HG03066 (cell line): ENCODE results near the gene CYP39A1.

Experiments
- ATAC-seq: cut with Tn5 transposase; IDR thresholded peaks from one replicate; pipeline ENCODE4 v1.9.1; 2021; ENCODE audit warnings: low read depth; ENCODE audit not compliant: unreplicated experiment

Gene CYP39A1

DNA sequence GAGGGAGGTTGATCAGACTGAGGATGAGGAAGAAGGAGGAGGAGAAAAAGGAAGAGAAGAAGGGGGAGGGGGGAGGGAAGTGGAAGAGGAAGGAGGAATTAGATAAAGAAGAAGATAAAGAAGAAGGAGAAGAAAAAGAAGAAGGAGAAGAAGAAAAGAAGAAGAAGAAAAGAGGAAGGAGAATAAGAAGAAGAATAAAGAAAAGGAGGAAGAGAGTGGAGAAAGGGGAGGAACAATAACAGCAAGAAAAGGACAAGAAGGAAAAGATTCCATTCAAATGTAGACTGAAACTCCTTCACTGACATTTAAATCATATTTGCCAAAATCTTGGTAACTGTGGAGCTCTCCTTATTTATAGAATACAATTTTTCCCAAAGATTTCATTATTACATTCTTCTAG, 127.0 kb downstream of the CYP39A1 start:
- no peak for ATAC-seq

DNA sequence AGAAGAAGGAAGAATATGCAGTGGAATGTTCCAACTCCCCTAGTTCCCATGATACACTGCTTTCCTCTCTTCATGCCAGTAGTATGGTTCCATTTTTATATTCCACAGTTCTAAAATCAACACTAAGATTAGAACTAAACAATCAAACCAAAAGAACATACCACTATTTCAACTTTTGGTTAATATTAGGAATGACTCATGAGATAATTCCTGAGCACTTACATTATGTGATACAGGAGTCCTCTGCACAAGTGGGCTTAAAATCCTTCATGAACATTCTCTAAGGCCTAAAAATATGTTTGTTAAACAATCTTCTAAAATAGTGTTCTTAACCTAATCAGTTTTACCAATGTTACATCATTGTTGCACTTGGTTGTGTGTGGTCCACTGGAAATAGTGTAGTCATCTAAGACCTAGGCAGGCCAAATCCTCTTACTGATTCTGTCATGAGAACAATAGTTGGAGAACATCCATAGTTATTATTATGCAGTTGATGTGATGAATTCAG, 131.1 kb downstream of the CYP39A1 start:
- no peak for ATAC-seq

- ATAC-seq, result no peak
Measured at GRCh38 chr6:46517202-46517601, 135.4 kb downstream of the CYP39A1 start.

DNA sequence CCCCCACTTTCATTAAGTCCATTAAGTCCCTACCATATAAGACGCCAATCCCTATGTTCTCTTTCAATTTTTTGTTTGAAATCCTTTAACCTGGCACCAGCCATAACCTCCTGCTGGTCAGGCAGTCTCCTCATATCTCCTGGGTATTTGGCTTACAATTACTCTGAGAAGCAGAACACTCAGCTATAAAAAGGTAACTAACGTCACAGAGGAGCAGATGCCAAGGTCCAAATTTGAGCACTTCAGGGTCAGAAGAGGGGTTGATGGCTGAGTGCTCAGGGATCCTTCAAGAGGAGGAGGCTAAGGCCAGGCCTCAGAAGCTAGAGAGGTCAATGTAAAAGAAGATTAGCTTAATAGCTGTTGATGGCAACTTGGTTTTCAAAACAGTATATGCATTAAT, 139.1 kb downstream of the CYP39A1 start:
- ATAC-seq, result no peak

GRCh38 chr6:46511320-46511719, 141.3 kb downstream of the CYP39A1 start:
- no peak for ATAC-seq

DNA sequence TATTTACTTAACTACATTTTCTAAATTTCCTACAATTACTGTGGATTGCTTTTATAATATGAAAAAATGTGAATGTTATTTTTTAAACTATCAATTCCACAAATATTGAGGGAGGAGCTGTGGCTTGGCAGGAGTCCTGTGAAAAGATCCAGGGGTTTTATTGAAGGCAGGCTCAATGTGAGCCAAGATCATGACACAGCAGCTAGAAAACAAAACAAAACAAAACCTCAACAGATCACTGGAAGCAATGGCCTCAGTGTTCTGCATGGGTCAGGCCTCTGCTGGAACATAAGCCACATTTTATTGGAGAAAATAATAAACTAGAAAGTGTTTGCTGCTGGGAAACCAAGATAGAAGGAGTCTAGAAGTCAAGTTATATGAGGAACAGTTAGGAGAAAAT, 142.0 kb downstream of the CYP39A1 start:
- ATAC-seq, result no peak

GRCh38 chr6:46509981-46510510, 142.6 kb downstream of the CYP39A1 start:
- ATAC-seq, result no peak

DNA sequence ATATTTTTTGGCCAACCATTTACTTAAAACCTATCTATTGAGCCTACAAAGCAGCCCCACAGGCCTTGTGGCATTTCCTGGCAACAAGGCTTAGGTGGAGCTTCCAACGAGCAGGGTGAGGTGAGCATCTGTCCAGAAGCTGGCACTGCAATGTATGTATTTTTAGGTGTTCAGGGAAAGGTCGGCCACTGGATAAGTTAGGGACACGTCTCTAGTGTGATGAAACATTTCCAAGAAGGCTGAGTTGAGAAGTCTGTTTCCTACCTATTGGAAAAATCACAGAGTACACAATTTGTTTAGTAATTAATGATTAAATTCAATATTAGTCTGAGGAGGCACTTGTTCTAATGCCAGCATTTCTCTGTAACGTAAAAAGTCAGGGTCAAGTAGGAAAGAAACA, 143.6 kb downstream of the CYP39A1 start:
- ATAC-seq, result no peak

- no peak for ATAC-seq
Measured at GRCh38 chr6:46507426-46507825, 145.2 kb downstream of the CYP39A1 start.

DNA sequence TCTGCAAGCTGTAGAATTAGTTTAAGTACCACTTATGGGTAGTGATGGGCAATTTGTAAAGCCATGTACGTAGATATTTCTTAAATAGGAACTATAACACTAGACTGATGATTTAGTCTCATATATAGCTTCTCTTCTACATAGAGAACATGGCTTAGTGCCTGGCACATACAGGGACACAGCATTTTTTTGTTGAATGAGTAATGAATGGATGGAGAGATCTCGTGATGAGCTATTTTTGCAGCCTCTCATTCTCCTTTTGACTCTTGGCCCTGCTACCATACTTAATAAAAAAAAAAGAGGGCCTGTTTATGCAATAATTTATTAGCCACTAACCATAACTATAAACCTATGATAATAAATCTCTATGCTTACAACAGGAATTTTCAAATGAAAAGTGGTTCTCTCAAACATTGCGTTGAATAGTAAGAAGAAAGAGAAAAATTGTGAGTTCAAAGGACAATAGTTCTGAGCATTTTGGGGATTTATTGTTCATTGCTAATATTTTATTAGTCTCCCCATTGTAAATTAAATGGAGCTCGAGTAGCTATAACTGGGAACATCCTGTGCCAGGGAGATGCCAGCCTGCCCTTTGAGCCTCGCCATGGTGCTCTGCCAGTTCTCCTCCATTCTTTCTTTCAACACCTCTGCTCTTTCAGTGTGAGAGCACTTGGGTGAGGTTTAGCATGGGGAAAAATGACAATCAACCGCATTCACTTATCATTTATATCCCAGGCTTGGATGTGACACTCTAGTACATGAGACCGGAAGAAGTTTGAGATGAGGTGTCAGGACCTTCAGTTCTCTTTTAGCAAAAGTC, 146.7 kb downstream of the CYP39A1 start:
- ATAC-seq, result no peak

- no peak for ATAC-seq
Measured at GRCh38 chr6:46504242-46504641, 148.4 kb downstream of the CYP39A1 start.

DNA sequence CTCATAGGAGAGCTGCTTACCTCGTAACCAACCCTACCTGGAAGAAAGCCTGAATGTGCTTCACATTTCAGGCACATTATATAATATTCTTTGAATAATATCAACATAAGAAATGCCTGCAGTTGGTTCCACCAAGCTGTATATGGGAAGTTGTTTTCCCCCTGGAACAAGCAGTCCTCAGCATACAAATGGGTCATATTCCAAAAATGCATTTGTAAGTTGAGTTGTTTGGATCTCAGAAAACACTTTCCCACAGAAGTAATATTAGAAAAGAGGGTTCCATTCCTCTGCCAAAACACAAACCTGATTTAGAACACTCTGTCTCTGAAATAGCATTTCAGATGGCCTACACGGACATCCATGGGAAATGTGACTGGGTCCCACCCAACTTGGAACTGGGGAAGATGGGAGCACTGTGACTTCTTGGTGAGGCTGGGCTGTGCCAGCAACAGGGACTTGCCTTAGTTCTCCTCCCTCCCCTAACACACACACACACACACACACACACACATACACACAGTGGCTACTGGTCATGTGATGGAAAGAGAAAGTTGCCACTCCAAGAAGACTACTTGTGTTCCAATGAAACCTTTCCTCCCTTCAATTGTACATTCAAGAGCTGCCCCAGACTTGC, 150.0 kb downstream of the CYP39A1 start:
- no peak for ATAC-seq

DNA sequence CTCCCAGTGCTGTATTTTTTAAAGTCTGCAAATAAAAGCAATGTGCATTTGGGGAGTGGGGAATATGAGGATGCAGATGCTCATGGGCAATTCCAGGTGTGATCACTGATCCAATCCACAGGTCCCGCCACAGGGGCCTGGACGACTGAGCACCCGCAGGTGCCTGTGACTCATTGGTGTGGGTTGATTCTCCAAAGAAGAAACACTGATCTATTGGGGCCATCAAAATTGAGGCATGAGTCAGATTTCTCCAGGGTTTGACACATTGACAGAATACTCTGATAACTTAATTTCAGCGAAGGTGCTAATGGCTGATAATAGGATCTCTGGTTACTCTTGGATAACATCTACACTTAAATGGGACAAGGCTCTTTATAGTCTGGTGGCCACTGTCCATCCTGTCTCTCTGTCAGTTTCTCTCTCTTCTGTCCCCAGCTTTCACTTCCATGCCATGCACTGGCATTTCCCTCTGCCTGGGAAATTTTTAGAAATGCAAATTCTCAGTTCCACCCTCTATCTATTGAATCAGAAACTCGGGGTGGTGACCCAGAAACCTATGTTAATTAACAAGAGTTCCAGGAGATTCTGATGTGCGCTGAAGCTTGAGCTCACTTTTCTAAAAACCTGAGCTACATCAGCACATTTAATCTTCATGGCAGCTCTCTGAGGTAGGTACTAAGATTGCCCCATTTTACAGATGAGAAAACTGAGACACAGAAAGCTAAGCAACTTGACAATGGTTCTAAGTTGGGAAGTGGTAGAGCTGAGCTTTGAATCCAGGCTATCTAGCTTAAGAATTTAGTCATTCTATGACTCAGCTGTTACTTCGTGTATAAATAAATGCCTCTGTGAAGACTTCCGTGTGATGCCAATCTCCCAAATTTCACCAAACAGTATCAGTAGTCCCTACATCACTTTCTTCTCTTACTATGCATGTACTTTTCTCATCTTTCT, 151.2 kb downstream of the CYP39A1 start:
- ATAC-seq, result no peak

- no peak for ATAC-seq
Measured at GRCh38 chr6:46500382-46500781, 152.2 kb downstream of the CYP39A1 start.
